Body of pancreas (tissue), 4 donors: ENCODE data around the gene RBM19. TPM values are rescaled to one million over a fixed set of nuclear protein-coding genes. Genes with fewer than 3 reads are reported as not detected.

Experiments
- ATAC-seq: fragments of 150-250 bp; one replicate; pipeline ENCODE4 v1.9.1; 2016
- DNase-seq, 4 donors: peaks; one replicate each; pipeline ENCODE4 v3.0.0-alpha.2; 2019
- H3K27ac ChIP-seq, 4 donors: fragments of 200-600 bp; sonication (generic); 1 replicate in 3 of 4; 2 replicates in 1 of 4; pipeline versions ENCODE4 v1.5.1 to v1.6.1; 2016 to 2019; ENCODE audit warnings: mild to moderate bottlenecking in 1 of 4, mixed read lengths in 1 of 4, moderate library complexity in 1 of 4
- H3K27me3 ChIP-seq, 2 donors: fragments of 200-600 bp; sonication (generic); one replicate each; pipeline ENCODE4 v1.6.0; 2016; ENCODE audit warnings: mild to moderate bottlenecking in 1 of 2
- H3K36me3 ChIP-seq, 2 donors: fragments of 200-600 bp; sonication (generic); replicated peaks in 1 of 2; 2 replicates each; pipeline ENCODE4 v1.5.1; 2016; ENCODE audit warnings: low read depth in 2 of 2; ENCODE audit not compliant: insufficient read depth in 1 of 2
- H3K4me1 ChIP-seq: fragments of 200-600 bp; sonication (generic); one replicate; pipeline ENCODE4 v1.6.0; 2016
- H3K4me3 ChIP-seq, 2 donors: fragments of 200-600 bp; sonication (generic); 1 replicate in 1 of 2; 2 replicates in 1 of 2; pipeline ENCODE4 v1.5.1; 2016 to 2019
- H3K9me3 ChIP-seq, 3 donors: fragments of 200-600 bp; sonication (generic); 1 replicate in 2 of 3; 2 replicates in 1 of 3; pipeline ENCODE4 v1.5.1; 2016
- POLR2A ChIP-seq, 3 donors: fragments of 450-650 bp; IDR thresholded peaks; one replicate each; pipeline ENCODE4 v1.6.1; 2016; ENCODE audit warnings: antibody characterized with exemption in 3 of 3, mild to moderate bottlenecking in 2 of 3
- WGBS, 2 donors: methylation state at CpG; one replicate each; pipeline ENCODE4 v1.1.5; 2017; 5-methylcytosine and 5-hydroxymethylcytosine counted together
- intact Hi-C: fragments of 100-400 bp; cut with DNase I; formaldehyde crosslinking; loops from one replicate; pipeline ENCODE4 v1.15.1; 2023
- total RNA-seq, 2 donors: library from RNA; depleted of rRNA; stranded (reverse); fragments of >200 nt; gene quantifications; one replicate each; pipeline ENCODE4 v1.1.0, GENCODE V29; 2016
- TF ChIP-seq, protein P1 (sequence below), 7 experiments: fragments of 450-650 bp in 4 of 7; fragments of 200-600 bp in 3 of 7; sonication (generic) in 3 of 7; IDR thresholded peaks; one replicate each; pipeline ENCODE4 v1.5.1; 2016 to 2019; ENCODE audit warnings: antibody characterized with exemption in 7 of 7

The RBM19 gene
- total RNA-seq, 2 donors from 2014 or later = 18.4 to 36.3 TPM

DNA sequence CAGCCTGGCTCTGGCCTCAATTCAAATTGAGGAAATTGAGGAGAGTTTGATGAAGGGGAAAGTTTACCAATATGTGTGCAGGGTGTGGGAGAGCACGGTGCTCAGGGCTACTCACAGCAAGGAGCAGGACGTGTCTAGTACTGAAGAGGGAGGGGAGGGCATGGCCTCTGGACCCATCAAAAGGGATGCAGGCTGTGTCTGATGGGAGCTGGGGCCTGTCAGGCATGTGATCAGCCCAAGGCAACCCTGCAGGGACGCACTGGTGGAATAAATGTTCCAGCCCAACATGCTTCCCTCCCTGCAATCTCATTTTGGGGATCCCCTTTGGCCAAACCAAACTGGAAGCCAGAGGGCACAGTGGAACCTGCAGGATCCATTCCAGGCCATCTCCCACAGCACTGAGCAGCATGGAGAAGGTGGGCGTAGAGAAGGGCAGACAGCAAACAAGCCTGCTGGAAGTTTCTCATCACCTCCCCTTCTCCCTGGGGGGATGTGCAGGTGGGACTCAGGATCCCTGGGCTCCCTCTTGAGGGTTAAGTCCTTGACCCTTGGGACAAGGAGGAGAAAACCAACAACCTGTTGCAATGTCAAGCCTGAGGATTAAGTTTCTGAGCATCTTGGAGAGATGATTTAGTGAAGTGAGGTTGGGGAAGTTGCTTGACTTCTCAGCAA lies 17.8 kb upstream of the RBM19 start:
- TF ChIP-seq, protein P1, sequence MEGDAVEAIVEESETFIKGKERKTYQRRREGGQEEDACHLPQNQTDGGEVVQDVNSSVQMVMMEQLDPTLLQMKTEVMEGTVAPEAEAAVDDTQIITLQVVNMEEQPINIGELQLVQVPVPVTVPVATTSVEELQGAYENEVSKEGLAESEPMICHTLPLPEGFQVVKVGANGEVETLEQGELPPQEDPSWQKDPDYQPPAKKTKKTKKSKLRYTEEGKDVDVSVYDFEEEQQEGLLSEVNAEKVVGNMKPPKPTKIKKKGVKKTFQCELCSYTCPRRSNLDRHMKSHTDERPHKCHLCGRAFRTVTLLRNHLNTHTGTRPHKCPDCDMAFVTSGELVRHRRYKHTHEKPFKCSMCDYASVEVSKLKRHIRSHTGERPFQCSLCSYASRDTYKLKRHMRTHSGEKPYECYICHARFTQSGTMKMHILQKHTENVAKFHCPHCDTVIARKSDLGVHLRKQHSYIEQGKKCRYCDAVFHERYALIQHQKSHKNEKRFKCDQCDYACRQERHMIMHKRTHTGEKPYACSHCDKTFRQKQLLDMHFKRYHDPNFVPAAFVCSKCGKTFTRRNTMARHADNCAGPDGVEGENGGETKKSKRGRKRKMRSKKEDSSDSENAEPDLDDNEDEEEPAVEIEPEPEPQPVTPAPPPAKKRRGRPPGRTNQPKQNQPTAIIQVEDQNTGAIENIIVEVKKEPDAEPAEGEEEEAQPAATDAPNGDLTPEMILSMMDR (IDR thresholded peaks at IDR 0.05) = no peak
- TF ChIP-seq POLR2A (IDR thresholded peaks at IDR 0.05) = no peak
- WGBS, 2 donors = 27 to 45% methylated on average over 3 to 4 of the region's 4 CpGs
- DNase-seq (no peak), ATAC-seq (no peak)
- no peaks in the 10 kb centered on the region for H3K9me3 ChIP-seq
- intact Hi-C loops = loop anchor here (10.0 kb wide), 1 partner anchor 521 kb away; no protein-coding TSS in a partner anchor
- H3K27ac ChIP-seq = no peak overlapping the region
- no peak overlapping the region for H3K4me3 ChIP-seq
- H3K36me3 ChIP-seq = no peaks in the 10 kb centered on the region
- H3K4me1 ChIP-seq = no peaks in the 10 kb centered on the region
- peaks cover 0 to 23% of the 10 kb centered on the region in 2 donors for H3K27me3 ChIP-seq

DNA sequence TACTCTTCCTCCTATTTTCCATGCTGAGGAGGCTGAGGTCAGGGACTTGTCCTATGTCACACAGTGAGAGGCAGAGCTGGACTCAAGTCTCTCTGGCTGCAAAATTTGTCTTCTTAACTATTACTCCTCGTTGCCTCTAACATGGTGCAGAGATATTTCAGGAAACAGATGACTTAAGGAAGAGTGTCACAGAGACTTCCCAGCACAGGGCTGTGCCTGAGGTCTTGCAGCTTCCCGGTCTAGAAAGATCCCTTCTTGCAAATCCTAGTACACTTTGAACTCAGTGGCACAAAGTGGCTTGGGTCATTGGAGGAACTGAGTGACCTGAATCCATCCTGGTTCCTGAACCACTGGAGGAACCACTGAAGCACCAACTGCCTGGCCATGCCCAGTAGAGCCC lies 17.1 kb upstream of the RBM19 start:
- Histone ChIP-seq H3K9me3 (no peaks in the 10 kb centered on the region), H3K4me1 (no peaks in the 10 kb centered on the region), H3K27me3 (peaks cover 0 to 23% of the 10 kb centered on the region in 2 donors), H3K4me3 (no peak overlapping the region), H3K27ac (no peak overlapping the region), H3K36me3 (no peaks in the 10 kb centered on the region)
- intact Hi-C loops = loop anchor here (10.0 kb wide), 1 partner anchor 522 kb away; no protein-coding TSS in a partner anchor
- DNase-seq (no peak), ATAC-seq (no peak)
- TF ChIP-seq, protein P1 (IDR thresholded peaks at IDR 0.05) = no peak
- no peak for TF ChIP-seq POLR2A (IDR thresholded peaks at IDR 0.05)
- 32 to 51% methylated on average over 2 of the region's 2 CpGs for WGBS, 2 donors

DNA sequence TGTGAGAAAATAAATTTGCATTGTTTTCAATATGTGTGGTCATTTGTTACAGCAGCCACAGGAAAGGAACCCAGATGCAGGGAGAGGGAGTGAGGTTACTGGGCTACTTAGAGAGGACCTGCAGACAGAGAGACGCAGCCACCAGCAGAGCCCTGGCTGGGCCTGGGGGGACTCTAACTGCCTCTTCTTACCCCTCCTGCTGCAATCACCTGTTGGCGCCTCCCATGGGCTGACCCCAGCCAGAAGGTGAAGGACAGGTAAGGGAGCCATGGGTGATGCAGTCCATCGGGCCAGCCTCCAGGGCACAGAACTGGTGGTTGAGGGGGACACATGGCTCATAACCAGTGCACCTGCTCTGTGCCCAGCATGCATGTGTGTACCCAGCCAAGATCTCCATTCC lies 15.8 kb upstream of the RBM19 start:
- ATAC-seq (no peak), DNase-seq (no peak)
- H3K4me3 ChIP-seq = no peak overlapping the region
- TF ChIP-seq, protein P1 (IDR thresholded peaks at IDR 0.05) = no peak
- no peak for TF ChIP-seq POLR2A (IDR thresholded peaks at IDR 0.05)
- H3K36me3 ChIP-seq = no peaks in the 10 kb centered on the region
- 69 to 80% methylated on average over 3 of the region's 3 CpGs for WGBS, 2 donors
- H3K9me3 ChIP-seq = no peaks in the 10 kb centered on the region
- intact Hi-C loops = loop anchor here (10.0 kb wide), 1 partner anchor 523 kb away; no protein-coding TSS in a partner anchor
- no peaks in the 10 kb centered on the region for H3K4me1 ChIP-seq
- H3K27ac ChIP-seq = no peak overlapping the region
- peaks cover 0 to 16% of the 10 kb centered on the region in 2 donors for H3K27me3 ChIP-seq

DNA sequence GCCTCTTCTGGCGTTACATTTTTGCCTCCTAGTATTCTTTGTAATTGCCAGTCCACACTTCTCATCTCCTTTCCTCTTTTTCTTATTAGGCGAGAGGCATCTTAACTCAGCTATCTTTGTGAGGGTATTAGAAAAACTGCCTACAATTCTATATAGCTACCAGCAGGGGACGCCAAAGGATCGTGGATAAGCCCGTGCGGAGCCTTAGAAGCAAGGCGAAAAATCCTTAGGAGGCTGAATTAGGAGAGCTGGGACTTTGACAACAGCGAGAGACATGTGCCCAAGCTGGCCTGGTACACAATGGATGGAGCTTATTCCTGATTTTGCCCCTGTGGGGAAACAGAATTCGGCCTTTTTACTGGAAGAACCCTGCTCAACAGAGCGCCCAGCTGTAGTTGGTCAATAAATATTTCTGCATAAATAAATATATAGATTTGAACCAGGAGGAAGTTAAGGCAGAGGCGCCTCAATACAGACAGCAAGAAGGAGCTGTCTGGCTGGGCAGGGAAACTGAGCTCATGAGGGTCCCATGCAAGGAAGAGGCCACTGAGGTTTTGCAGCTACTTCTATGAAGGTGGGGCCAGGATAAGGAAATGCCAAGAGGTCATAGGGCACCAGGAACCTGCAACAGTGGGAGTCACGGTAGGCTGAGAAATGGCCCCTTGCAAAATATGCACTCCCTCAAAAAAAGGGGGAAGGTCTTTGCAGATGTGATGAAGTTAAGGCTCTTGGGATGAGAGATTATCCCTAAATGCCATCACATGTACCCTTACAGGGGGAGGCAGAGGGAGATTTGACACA lies 14.6 kb upstream of the RBM19 start:
- Histone ChIP-seq H3K4me1 (no peaks in the 10 kb centered on the region), H3K27ac (no peak overlapping the region), H3K36me3 (no peaks in the 10 kb centered on the region), H3K9me3 (no peaks in the 10 kb centered on the region), H3K27me3 (peaks cover 0 to 16% of the 10 kb centered on the region in 2 donors), H3K4me3 (no peak overlapping the region)
- no peak for TF ChIP-seq POLR2A (IDR thresholded peaks at IDR 0.05)
- TF ChIP-seq, protein P1 (IDR thresholded peaks at IDR 0.05) = peak; percentile 80 to 94 (median 92)
- 6 to 9% methylated on average over 12 of the region's 12 CpGs for WGBS, 2 donors
- intact Hi-C loops = loop anchor here (10.0 kb wide), 1 partner anchor 524 kb away; no protein-coding TSS in a partner anchor
- DNase-seq = peak; percentile 42 to 57 (median 43)
- ATAC-seq = peak; percentile 76
